Trophoblast cell (in vitro differentiated cells and primary cell): Measurements from ENCODE around the gene ITGAL.
"Not testable (repeated sequence)": the region's sequence is repeated elsewhere in the genome, so short reads cannot be mapped to it uniquely, and the experiment has no call there.

Experiments used
- DNase-seq, 2 donors: peaks; one replicate each; pipeline ENCODE4 v3.0.0-alpha.2; 2016
- H2AFZ ChIP-seq: 2 replicates; pipeline ENCODE4 v1.6.1; 2013; ENCODE audit warnings: low read length, moderate library complexity, mild to moderate bottlenecking; ENCODE audit not compliant: insufficient read depth, poor library complexity
- H2AK5ac ChIP-seq: 2 replicates; pipeline ENCODE4 v1.6.1; 2013; ENCODE audit warnings: mild to moderate bottlenecking, low read length
- H2BK120ac ChIP-seq: 2 replicates; pipeline ENCODE4 v1.6.1; 2013; ENCODE audit warnings: low read length, mild to moderate bottlenecking, moderate library complexity; ENCODE audit not compliant: insufficient read depth, poor library complexity
- H2BK12ac ChIP-seq: 2 replicates; pipeline ENCODE4 v1.6.1; 2013; ENCODE audit warnings: mild to moderate bottlenecking, low read length, moderate library complexity
- H2BK5ac ChIP-seq: 2 replicates; pipeline ENCODE4 v1.6.1; 2013; ENCODE audit warnings: low read length, low read depth, moderate library complexity, mild to moderate bottlenecking; ENCODE audit not compliant: poor library complexity
- H3K14ac ChIP-seq: 2 replicates; pipeline ENCODE4 v1.6.1; 2013; ENCODE audit warnings: mild to moderate bottlenecking, low read length
- H3K18ac ChIP-seq: 2 replicates; pipeline ENCODE4 v1.6.1; 2013; ENCODE audit warnings: mild to moderate bottlenecking, low read length
- H3K23ac ChIP-seq: 2 replicates; pipeline ENCODE4 v1.6.1; 2013; ENCODE audit warnings: low read length
- H3K27ac ChIP-seq: 2 replicates; pipeline ENCODE4 v1.5.1; 2013; ENCODE audit warnings: low read depth, mild to moderate bottlenecking, inconsistent platforms, low read length, moderate library complexity
- H3K27me3 ChIP-seq: 2 replicates; pipeline ENCODE4 v1.6.1; 2013; ENCODE audit warnings: inconsistent platforms, mild to moderate bottlenecking, low read length, moderate library complexity; ENCODE audit not compliant: insufficient read depth
- H3K36me3 ChIP-seq, 2 experiments: 1 replicate in 1 of 2; 2 replicates in 1 of 2; pipeline ENCODE4 v1.6.1; 2013; ENCODE audit warnings: low read length in 2 of 2, mild to moderate bottlenecking in 2 of 2, moderate library complexity in 1 of 2; ENCODE audit not compliant: insufficient read depth in 2 of 2, control insufficient read depth in 1 of 2
- H3K4ac ChIP-seq: 2 replicates; pipeline ENCODE4 v1.6.1; 2013; ENCODE audit warnings: low read depth, mild to moderate bottlenecking, low read length, moderate library complexity
- H3K4me1 ChIP-seq, 2 experiments: 1 replicate in 1 of 2; 2 replicates in 1 of 2; pipeline ENCODE4 v1.6.1; 2013; ENCODE audit warnings: low read length in 2 of 2, mild to moderate bottlenecking in 2 of 2, moderate library complexity in 1 of 2; ENCODE audit not compliant: insufficient read depth in 2 of 2, control insufficient read depth in 1 of 2
- H3K4me2 ChIP-seq: 2 replicates; pipeline ENCODE4 v1.6.1; 2013; ENCODE audit warnings: inconsistent platforms, mild to moderate bottlenecking, low read length, moderate library complexity
- H3K4me3 ChIP-seq: 2 replicates; pipeline ENCODE4 v1.5.1; 2013; ENCODE audit warnings: mild to moderate bottlenecking, low read depth, low read length, inconsistent platforms
- H3K79me1 ChIP-seq: one replicate; pipeline ENCODE4 v1.6.1; 2013; ENCODE audit warnings: low read length
- H3K79me2 ChIP-seq: 2 replicates; pipeline ENCODE4 v1.6.1; 2013; ENCODE audit warnings: low read length, mild to moderate bottlenecking; ENCODE audit not compliant: control insufficient read depth, insufficient read depth, poor library complexity
- H3K9ac ChIP-seq: 2 replicates; pipeline ENCODE4 v1.6.1; 2013; ENCODE audit warnings: mild to moderate bottlenecking, low read length
- H3K9me3 ChIP-seq: 2 replicates; pipeline ENCODE4 v1.6.1; 2013; ENCODE audit warnings: low read depth, mild to moderate bottlenecking, control low read depth, inconsistent platforms, low read length; ENCODE audit not compliant: insufficient read depth
- H4K12ac ChIP-seq: 2 replicates; pipeline ENCODE4 v1.6.1; 2013; ENCODE audit warnings: low read depth, mild to moderate bottlenecking, low read length, moderate library complexity
- H4K8ac ChIP-seq: 2 replicates; pipeline ENCODE4 v1.6.1; 2013; ENCODE audit warnings: low read depth, mild to moderate bottlenecking, low read length, moderate library complexity
- H4K91ac ChIP-seq: one replicate; pipeline ENCODE4 v1.6.1; 2013; ENCODE audit warnings: low read depth, mild to moderate bottlenecking, low read length, moderate library complexity
- WGBS: extraction: QIAGEN DNeasy Blood & Tissue Kit; methylation state at CpG from one replicate; pipeline ENCODE4 v1.1.7; 2013; ENCODE audit warnings: missing lambda C conversion rate; ENCODE audit not compliant: insufficient read length, insufficient coverage; ENCODE audit errors: extremely low coverage; 5-methylcytosine and 5-hydroxymethylcytosine counted together

The ITGAL gene

GRCh38 chr16:30452709-30453580 is 19.6 kb upstream of the ITGAL start:
- H3K27me3 ChIP-seq, H3K79me1 ChIP-seq, H3K9me3 ChIP-seq: not testable (repeated sequence)

GRCh38 chr16:30456302-30456701 is 16.2 kb upstream of the ITGAL start:
- Histone ChIP-seq H2AFZ (no peak overlapping the region), H2BK5ac (no peak overlapping the region), H3K27me3 (no peaks in the 10 kb centered on the region), H3K4me3 (no peak overlapping the region), H3K18ac (no peak overlapping the region), H3K14ac (no peak overlapping the region), H3K4me2 (no peak overlapping the region), H3K4me1 (no peaks in the 10 kb centered on the region), H3K23ac (no peak overlapping the region), H3K9me3 (no peaks in the 10 kb centered on the region), H4K12ac (no peak overlapping the region), H3K79me2 (no peaks in the 10 kb centered on the region), H4K8ac (no peak overlapping the region), H2AK5ac (no peak overlapping the region), H3K79me1 (no peaks in the 10 kb centered on the region), H2BK12ac (no peak overlapping the region), H3K4ac (no peak overlapping the region), H4K91ac (no peak overlapping the region), H2BK120ac (no peak overlapping the region), H3K36me3 (no peaks in the 10 kb centered on the region), H3K27ac (no peak overlapping the region), H3K9ac (no peak overlapping the region)
- WGBS = no CpG with 5 or more reads among the region's 1 CpG
- DNase-seq = no peak

More at GRCh38 chr16:30452709-30453580, 19.6 kb upstream of the ITGAL start:
- not testable (repeated sequence) for H3K4me1 ChIP-seq, H2AK5ac ChIP-seq, DNase-seq, H3K4me3 ChIP-seq, H3K27ac ChIP-seq, H2BK12ac ChIP-seq, H3K18ac ChIP-seq, H2BK120ac ChIP-seq, H2BK5ac ChIP-seq, H4K12ac ChIP-seq, H3K14ac ChIP-seq, H2AFZ ChIP-seq, H3K4ac ChIP-seq, H3K79me2 ChIP-seq, H4K8ac ChIP-seq, H3K36me3 ChIP-seq, H3K9ac ChIP-seq, H3K23ac ChIP-seq, H3K4me2 ChIP-seq, H4K91ac ChIP-seq
- no CpG with 5 or more reads among the region's 20 CpGs for WGBS

DNA sequence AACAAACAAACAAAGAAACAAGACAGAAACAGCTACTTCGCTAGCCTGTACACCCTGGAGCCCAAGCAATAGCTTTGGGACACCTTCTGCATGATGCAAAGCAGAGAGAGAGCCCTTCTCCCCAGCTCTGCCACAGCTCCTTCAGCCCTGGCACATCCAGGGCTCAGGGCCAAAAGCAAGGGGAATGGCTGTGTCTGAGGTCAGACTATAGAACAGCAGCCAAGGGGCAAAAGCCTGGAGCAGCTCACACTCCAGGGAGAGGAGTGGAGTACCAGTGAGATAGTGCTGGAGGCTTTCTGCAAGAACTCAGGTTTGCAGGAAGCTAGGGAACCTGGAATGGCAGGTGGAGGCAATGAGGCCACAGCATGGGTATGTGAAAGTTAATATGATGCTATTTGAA is 15.3 kb upstream of the ITGAL start:
- H3K23ac ChIP-seq = no peak overlapping the region
- no peak overlapping the region for H4K12ac ChIP-seq
- no peak overlapping the region for H2AFZ ChIP-seq
- no peak overlapping the region for H3K27ac ChIP-seq
- H3K9ac ChIP-seq = no peak overlapping the region
- H3K27me3 ChIP-seq = no peaks in the 10 kb centered on the region
- H2BK120ac ChIP-seq = no peak overlapping the region
- no peak overlapping the region for H2AK5ac ChIP-seq
- no peak overlapping the region for H3K14ac ChIP-seq
- H4K91ac ChIP-seq = no peak overlapping the region
- no peaks in the 10 kb centered on the region for H3K79me1 ChIP-seq
- no peak overlapping the region for H3K4ac ChIP-seq
- no peaks in the 10 kb centered on the region for H3K4me1 ChIP-seq
- H4K8ac ChIP-seq = no peak overlapping the region
- WGBS = no CpG with 5 or more reads among the region's 1 CpG
- no peak overlapping the region for H3K4me3 ChIP-seq
- H3K79me2 ChIP-seq = no peaks in the 10 kb centered on the region
- no peak overlapping the region for H3K4me2 ChIP-seq
- H3K18ac ChIP-seq = no peak overlapping the region
- no peak for DNase-seq
- no peak overlapping the region for H2BK12ac ChIP-seq
- no peaks in the 10 kb centered on the region for H3K9me3 ChIP-seq
- H3K36me3 ChIP-seq = no peaks in the 10 kb centered on the region
- H2BK5ac ChIP-seq = no peak overlapping the region

- H2BK120ac ChIP-seq = no peak overlapping the region
- no peak overlapping the region for H4K12ac ChIP-seq
- H3K79me1 ChIP-seq = no peaks in the 10 kb centered on the region
- H2BK12ac ChIP-seq = no peak overlapping the region
- no peak overlapping the region for H3K4ac ChIP-seq
- H3K9me3 ChIP-seq = no peaks in the 10 kb centered on the region
- no peak overlapping the region for H3K27ac ChIP-seq
- H3K79me2 ChIP-seq = no peaks in the 10 kb centered on the region
- H3K4me3 ChIP-seq = no peak overlapping the region
- H3K18ac ChIP-seq = no peak overlapping the region
- no peak for DNase-seq
- H3K14ac ChIP-seq = no peak overlapping the region
- H3K4me1 ChIP-seq = no peaks in the 10 kb centered on the region
- H3K9ac ChIP-seq = no peak overlapping the region
- no peak overlapping the region for H4K8ac ChIP-seq
- no peak overlapping the region for H3K4me2 ChIP-seq
- H3K23ac ChIP-seq = no peak overlapping the region
- no peak overlapping the region for H4K91ac ChIP-seq
- H2AK5ac ChIP-seq = no peak overlapping the region
- WGBS = no CpG with 5 or more reads among the region's 16 CpGs
- H3K27me3 ChIP-seq = no peaks in the 10 kb centered on the region
- no peak overlapping the region for H2BK5ac ChIP-seq
- no peaks in the 10 kb centered on the region for H3K36me3 ChIP-seq
- no peak overlapping the region for H2AFZ ChIP-seq
Measured at GRCh38 chr16:30457743-30458560, 14.6 kb upstream of the ITGAL start.
